ENCODE results near the gene PROCR. TPM values are rescaled to one million over a fixed set of nuclear protein-coding genes. Genes with fewer than 3 reads are reported as not detected.
"Not testable (repeated sequence)": the region's sequence is repeated elsewhere in the genome, so short reads cannot be mapped to it uniquely, and the experiment has no call there.

PROCR gene
- total RNA-seq, 8 experiments from 2014 or later, result 0.11 to 60.3 (median 3.6) TPM; not detected in 1

DNA sequence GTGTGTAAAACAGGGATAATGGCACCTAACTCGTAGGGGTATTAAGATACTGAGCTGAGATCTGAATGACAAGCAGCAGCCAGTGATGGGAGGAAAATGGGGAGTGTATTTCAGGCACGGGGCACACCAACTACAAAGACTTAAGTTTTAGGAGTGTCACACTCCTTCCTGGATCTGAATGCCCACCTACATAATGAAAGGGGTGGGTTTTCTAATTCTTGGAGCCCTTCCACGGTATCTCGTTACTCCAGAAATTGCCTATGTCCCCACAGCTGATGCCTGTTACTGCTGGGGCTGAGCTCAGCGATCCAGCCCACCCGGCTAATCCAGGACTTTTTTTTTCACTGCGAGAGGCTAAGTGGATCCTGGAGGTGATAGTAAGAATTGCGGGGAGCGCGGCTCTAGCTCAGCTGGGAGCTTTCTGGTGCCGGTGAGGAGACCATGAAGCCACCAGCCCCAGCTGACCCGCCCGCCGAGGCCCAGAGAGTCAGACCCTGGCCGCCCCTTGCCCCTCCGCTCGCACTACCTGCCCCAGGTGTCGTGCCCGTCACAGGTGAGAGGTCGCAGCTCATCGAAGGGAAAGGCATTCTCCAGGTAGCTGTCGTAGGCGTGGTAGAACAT is 25.5 kb upstream of the PROCR start:
- no peak overlapping the region for H3K27ac ChIP-seq
- H3K4me3 ChIP-seq, result peak overlapping the region; percentile 54 to 66 (median 62)
- ATAC-seq (replicated peaks in 6 of 8), result peak in 7 of 8 experiments; percentile 6 to 41 (median 18)
- 0 to 33% (median 4%) methylated on average over 1 to 13 of the region's 23 CpGs; no CpG with 5 or more reads in 2 of the 10 experiments for WGBS, 10 experiments
- in situ Hi-C loops (cut with MboI; ENCODE audit: low pct_unique_long_range_greater_than_20kb in 2 of 9, low sequenced_read_pairs in 9 of 9, unreplicated experiment in 9 of 9), result no loop called here
- peaks cover 6 to 8% of the 10 kb centered on the region in 2 donors for H3K4me1 ChIP-seq (replicated peaks in 1 of 2)

DNA sequence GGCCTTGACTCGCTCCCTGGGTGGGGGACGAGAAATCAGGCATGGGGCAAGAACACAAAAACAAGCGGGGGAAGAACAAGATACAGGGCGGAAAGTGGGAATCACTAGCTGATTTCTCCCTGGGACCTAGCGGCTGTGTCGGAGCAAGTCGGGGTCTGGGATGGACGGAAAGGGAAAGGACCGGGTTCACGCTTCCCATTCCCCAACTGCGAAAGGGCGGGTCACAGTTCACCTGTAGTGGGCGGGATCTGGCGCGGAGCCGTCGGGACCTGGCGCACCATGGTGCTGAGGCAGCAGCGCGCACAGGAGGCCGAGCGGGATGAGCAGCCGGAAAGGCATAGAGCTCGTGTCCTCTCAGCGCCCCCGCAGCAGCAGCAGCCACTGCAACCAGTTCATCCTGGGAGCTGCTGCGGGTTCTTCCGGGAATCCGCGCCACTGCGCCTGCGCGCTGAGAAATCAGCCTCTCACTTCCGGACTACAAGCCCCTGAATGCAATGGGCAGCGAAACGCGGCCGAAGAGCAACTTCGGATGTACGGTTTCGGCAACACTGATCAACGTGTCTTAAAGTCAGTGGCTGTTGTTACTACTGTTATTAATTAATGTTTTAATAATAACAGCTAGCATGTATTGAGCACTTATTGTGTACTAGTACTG is 24.8 kb upstream of the PROCR start, which contains the start of gene EDEM2:
TSS of gene EDEM2 (minus strand) at position 417 of the 655 bp plus-strand sequence. CDS start at position 339, 78 bp downstream.
- in situ Hi-C loops (cut with MboI; ENCODE audit: low pct_unique_long_range_greater_than_20kb in 2 of 9, low sequenced_read_pairs in 9 of 9, unreplicated experiment in 9 of 9), result no loop called here
- 0 to 2% (median 0%) methylated on average over 3 to 36 of the region's 42 CpGs; no CpG with 5 or more reads in 2 of the 10 experiments for WGBS, 10 experiments
- H3K4me1 ChIP-seq (replicated peaks in 1 of 2), result peaks cover 6 to 8% of the 10 kb centered on the region in 2 donors
- peak; percentile 90 to 98 (median 95) for ATAC-seq (replicated peaks in 6 of 8)
- peak within 1 kb of the TSS; percentile 54 to 66 (median 62) for H3K4me3 ChIP-seq
- H3K27ac ChIP-seq, result no peak within 1 kb of the TSS

DNA sequence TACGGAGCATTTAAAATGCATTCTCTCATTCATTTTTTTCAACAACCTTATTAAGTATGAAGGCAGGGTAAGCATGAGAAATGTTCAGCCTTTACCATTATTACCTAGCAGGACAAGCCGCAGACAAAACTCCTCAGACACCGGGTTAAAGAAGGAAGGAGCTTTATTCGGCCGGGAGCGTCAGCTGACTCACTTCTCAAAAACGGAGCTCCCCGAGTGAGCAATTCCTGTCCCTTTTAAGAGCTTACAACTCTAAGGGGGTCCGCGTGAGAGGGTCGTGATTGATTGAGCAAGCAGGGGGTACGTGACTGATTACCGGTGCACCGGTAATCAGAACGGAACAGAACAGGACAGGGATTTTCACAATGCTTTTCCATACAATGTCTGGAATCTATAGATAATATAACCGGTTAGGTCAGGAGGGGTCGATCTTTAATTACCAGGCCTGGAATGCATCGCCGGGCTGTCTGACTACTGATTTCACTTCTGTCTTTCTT is 24.2 kb upstream of the PROCR start:
- H3K27ac ChIP-seq; in situ Hi-C loops (cut with MboI; ENCODE audit: low pct_unique_long_range_greater_than_20kb in 2 of 9, low sequenced_read_pairs in 9 of 9, unreplicated experiment in 9 of 9); H3K4me1 ChIP-seq (replicated peaks in 1 of 2): not testable (repeated sequence)
- WGBS, 10 experiments, result 0 to 8% (median 1%) methylated on average over 1 to 18 of the region's 19 CpGs
- peak; percentile 23 to 44 (median 35) for ATAC-seq (replicated peaks in 6 of 8)
- H3K4me3 ChIP-seq, result peak overlapping the region; percentile 54 to 66 (median 62)

DNA sequence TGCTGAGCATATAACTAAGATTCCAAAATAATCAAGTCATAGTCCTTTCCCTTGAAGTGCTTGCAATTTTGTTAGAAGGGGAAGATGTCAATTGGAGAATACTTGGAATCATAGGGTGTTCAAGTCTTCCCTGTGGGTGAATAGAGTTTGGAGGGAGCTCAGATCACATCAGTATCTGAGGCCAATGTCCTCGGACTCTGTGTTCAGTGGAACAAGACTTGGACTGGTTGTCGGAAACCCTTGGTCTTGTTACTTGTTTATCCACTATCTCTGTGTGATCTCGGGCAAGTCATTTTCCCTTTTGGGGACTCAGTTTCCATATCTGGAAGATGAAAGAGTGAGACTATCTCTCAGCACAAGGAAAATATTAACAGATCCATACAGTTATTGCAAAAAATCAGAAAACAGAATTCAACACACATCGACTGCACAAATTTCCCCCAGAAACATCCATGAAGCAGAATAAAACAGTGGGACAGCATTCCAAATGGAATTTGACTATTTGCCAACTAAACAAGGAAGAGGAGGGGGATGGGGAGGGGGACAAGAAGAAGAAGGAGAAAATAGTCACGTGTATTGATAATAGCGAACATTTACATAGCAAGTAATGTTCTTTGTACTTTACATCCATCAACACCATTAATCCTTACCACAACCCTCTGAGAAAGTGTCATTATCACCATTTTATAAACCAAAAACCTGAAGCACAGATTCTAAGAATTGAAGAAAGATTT is 20.9 kb upstream of the PROCR start:
- 32 to 90% (median 71%) methylated on average over 1 to 6 of the region's 6 CpGs; no CpG with 5 or more reads in 1 of the 10 experiments for WGBS, 10 experiments
- ATAC-seq (replicated peaks in 6 of 8), result no peak
- in situ Hi-C loops (cut with MboI; ENCODE audit: low pct_unique_long_range_greater_than_20kb in 2 of 9, low sequenced_read_pairs in 9 of 9, unreplicated experiment in 9 of 9), result no loop called here
- Histone ChIP-seq H3K4me1 (replicated peaks in 1 of 2) (peaks cover 6 to 8% of the 10 kb centered on the region in 2 donors), H3K27ac (no peak overlapping the region), H3K4me3 (no peak overlapping the region)

DNA sequence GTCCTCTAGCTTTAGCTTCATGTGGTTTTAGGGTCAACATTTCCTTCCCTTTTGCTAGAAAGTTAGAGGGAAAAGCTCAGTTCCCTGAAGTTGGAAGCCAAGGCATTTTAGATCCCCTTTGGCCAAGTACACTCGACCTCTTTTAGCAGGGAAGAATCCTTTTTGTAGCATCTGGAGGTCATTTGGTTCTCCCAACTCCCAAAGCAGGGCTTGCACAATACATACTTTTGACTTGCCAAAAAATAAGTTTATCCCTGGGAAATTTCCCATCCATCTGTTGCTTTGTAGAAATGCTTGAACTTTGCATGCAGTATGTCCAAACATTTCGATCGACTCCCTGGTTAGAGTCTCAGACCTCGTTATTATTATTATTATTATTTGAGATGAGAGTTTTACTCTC is 20.1 kb upstream of the PROCR start:
- in situ Hi-C loops (cut with MboI; ENCODE audit: low pct_unique_long_range_greater_than_20kb in 2 of 9, low sequenced_read_pairs in 9 of 9, unreplicated experiment in 9 of 9), result no loop called here
- H3K4me3 ChIP-seq, result no peak overlapping the region
- no peak overlapping the region for H3K27ac ChIP-seq
- peaks cover 3 to 4% of the 10 kb centered on the region in 2 donors for H3K4me1 ChIP-seq (replicated peaks in 1 of 2)
- no peak for ATAC-seq (replicated peaks in 6 of 8)
- 17 to 100% (median 71%) methylated on average over 1 to 4 of the region's 4 CpGs; no CpG with 5 or more reads in 4 of the 10 experiments for WGBS, 10 experiments

DNA sequence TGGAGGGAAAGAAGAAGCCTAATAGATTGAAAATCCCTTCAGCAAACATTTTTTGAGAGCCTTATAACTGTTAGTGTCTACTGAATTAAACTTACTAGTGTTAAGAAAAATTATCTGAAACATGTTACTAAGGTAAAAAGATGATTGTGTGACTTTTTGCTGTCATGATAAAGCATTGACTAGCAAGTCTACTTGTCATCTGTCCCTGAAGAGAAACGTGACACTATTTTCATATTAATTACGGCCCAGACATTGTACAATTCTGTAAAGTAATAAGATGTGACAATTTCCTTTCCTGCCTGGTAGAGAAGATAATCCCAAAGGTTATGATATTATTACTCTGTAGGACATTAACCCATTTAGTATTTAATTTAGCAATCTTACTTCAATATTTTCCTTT is 15.9 kb upstream of the PROCR start:
- no peak for ATAC-seq (replicated peaks in 6 of 8)
- 50 to 88% (median 75%) methylated on average over 1 to 2 of the region's 2 CpGs for whole genome bisulfite sequencing, 10 experiments
- in situ Hi-C loops (cut with MboI; ENCODE audit: low pct_unique_long_range_greater_than_20kb in 2 of 9, low sequenced_read_pairs in 9 of 9, unreplicated experiment in 9 of 9), result no loop called here
- no peak overlapping the region for H3K4me3 ChIP-seq
- H3K27ac ChIP-seq, result no peak overlapping the region
- H3K4me1 ChIP-seq (replicated peaks in 1 of 2), result no peaks in the 10 kb centered on the region

DNA sequence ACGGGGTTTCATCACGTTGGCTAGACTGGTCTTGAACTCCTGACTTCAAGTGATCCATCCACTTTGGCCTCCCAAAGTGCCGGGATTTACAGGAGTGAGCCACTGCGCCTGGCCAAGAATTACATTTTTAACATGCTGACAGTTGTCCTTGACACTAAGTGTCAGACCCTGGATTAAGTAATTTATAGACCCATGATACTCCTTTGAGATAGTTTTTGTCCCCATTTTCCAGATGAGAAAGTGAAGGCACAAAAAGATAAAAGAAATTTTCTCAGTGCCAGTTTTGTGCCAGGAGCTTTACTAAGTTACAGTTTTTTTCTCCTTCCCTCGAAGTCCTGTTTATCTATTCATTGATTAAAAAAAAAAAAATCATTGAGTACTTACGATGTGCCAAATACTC is 14.9 kb upstream of the PROCR start:
- Histone ChIP-seq H3K4me3 (no peak overlapping the region), H3K27ac (no peak overlapping the region), H3K4me1 (replicated peaks in 1 of 2) (no peaks in the 10 kb centered on the region)
- no peak for ATAC-seq (replicated peaks in 6 of 8)
- in situ Hi-C loops (cut with MboI; ENCODE audit: low pct_unique_long_range_greater_than_20kb in 2 of 9, low sequenced_read_pairs in 9 of 9, unreplicated experiment in 9 of 9), result no loop called here
- 27 to 100% (median 86%) methylated on average over 1 to 6 of the region's 6 CpGs for whole genome bisulfite sequencing, 10 experiments

DNA sequence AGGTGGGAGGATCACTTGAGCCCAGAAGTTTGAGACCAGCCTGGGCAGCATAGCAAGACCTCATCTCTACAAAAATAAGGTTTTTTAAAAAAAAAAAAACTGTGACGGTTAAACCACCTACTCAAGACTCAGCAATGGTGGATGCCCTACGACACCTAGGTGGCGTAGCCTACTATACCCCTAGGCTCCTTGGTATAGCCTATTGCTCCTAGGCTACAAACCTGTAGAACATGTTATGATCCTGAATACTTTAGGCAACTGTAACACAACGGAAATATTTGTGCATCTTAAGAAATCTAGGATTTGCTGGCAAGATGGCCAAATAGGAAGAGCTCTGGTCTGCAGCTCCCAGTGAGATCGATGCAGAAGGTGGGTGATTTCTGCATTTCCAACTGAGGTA is 11.5 kb upstream of the PROCR start:
- 33 to 100% (median 87%) methylated on average over 1 to 4 of the region's 5 CpGs; no CpG with 5 or more reads in 2 of the 10 experiments for WGBS, 10 experiments
- H3K27ac ChIP-seq; in situ Hi-C loops (cut with MboI; ENCODE audit: low pct_unique_long_range_greater_than_20kb in 2 of 9, low sequenced_read_pairs in 9 of 9, unreplicated experiment in 9 of 9); ATAC-seq (replicated peaks in 6 of 8); H3K4me1 ChIP-seq (replicated peaks in 1 of 2); H3K4me3 ChIP-seq: not testable (repeated sequence)

DNA sequence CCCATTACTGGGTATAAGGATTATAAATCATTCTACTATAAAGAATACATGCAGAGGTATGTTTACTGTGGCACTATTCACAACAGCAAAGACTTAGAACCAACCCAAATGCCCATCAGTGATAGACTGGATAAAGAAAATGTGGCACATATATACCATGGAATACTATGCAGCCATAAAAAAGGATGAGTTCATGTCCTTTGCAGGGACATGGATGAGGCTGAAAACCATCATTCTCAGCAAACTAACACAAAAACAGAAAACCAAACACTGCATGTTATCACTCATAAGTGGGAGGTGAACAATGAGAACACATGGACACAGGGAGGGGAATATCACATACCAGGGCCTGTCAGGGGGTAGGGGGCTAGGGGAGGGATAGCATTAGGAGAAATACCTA is 7.3 kb upstream of the PROCR start:
- H3K27ac ChIP-seq; ATAC-seq (replicated peaks in 6 of 8); H3K4me3 ChIP-seq; in situ Hi-C loops (cut with MboI; ENCODE audit: low pct_unique_long_range_greater_than_20kb in 2 of 9, low sequenced_read_pairs in 9 of 9, unreplicated experiment in 9 of 9); H3K4me1 ChIP-seq (replicated peaks in 1 of 2): not testable (repeated sequence)

DNA sequence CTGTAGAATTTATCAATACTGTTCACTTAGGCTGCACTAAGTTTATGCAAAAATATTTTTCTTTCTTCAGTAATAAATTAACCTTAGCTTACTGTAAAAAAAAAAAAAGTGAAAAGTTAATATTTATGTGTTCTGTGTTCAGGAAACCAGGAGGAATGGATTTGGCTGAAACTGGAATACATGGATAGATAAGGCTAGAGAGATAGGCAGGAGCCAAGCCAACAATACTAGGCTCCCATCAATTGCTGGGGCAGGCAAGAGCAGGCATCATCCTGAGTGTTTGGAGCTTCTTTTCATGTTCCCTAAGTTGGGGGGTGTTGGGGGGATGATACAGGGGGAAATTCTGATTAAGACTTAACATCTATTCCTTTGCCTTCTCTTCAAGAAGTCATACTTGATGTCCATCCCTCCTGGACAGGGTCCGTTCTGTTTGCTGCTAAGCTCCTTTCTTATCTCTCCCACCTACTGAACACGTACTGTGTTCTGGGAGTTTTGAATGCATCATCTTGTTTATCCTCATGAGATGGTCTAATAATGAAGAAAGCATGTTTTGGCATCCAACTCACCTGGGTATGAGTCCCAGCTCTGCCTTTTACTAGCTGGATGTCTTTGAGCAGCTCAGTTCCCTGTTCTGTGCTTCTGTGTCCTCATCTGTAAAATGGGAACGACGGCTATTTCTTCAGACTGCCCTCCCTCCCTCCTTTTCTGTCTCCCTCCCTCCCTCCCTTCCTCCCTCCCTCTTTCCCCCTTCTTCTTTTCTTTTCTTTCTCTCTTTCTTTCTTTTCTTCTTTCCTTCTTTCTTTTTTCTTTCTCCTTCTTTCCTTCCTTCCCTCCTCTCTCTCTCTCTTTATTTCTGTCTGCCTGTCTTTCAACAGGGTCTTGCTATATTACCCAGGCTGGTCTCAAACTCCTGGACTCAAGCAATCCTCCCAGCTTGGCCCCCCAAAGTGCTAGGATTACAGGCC is 6.4 kb upstream of the PROCR start:
- Histone ChIP-seq H3K4me1 (replicated peaks in 1 of 2) (no peaks in the 10 kb centered on the region), H3K27ac (no peak overlapping the region), H3K4me3 (no peak overlapping the region)
- WGBS, 10 experiments, result 80 to 100% (median 80%) methylated on average over 1 to 2 of the region's 4 CpGs; no CpG with 5 or more reads in 5 of the 10 experiments
- in situ Hi-C loops (cut with MboI; ENCODE audit: low pct_unique_long_range_greater_than_20kb in 2 of 9, low sequenced_read_pairs in 9 of 9, unreplicated experiment in 9 of 9), result no loop called here
- ATAC-seq (replicated peaks in 6 of 8), result no peak

DNA sequence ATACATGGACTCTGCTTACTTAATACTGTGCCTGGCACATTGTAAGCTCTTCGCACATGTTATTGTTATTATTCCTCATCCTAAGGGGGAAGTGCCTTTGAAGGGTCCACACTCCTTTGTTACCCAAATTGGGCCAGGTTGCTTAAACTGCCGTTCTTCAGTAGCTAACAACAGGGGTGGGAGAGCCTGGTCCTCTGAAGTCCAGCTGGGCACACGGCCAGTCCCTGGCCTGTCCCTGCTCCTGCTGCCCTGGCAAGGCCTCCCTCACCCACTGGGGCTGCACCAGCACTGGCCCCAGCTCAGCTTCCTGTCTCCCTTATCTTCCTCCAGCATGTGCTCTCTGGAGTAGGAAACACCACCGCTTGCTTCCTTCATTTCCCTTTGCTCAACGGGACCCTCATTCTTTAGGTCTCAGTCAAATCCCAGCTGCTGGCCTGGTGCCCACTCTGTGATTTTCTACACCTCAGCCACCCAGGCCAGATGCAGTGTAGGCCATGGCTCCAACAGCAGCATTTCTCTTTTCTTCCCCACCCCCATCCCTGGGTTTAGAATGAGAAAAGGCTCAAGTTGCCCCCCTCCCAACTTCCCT is 5.5 kb upstream of the PROCR start:
- H3K27ac ChIP-seq, result no peak overlapping the region
- in situ Hi-C loops (cut with MboI; ENCODE audit: low pct_unique_long_range_greater_than_20kb in 2 of 9, low sequenced_read_pairs in 9 of 9, unreplicated experiment in 9 of 9), result no loop called here
- ATAC-seq (replicated peaks in 6 of 8), result peak in 1 of 8 experiments; percentile 58
- 21 to 100% (median 90%) methylated on average over 1 to 3 of the region's 5 CpGs; no CpG with 5 or more reads in 2 of the 10 experiments for WGBS, 10 experiments
- H3K4me1 ChIP-seq (replicated peaks in 1 of 2), result no peaks in the 10 kb centered on the region
- H3K4me3 ChIP-seq, result no peak overlapping the region

DNA sequence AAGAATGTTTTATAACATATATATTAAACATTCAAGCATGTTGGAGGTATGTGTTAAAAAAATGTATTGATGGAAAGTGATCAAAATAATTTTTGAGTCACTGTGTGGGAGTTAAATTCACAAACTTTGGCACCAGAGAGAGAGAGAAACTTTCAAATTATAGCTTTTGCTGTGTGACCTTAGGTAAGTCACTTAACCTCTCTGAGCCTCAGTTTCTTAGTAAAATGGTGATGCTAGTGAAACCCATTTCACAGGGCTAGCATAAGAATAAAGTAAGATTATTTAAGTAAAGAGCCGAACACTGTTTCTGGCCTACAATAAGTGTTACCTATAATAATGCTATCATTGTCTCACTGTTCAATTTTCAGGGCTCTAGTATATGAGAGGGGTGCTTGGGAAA is 4.1 kb upstream of the PROCR start:
- in situ Hi-C loops (cut with MboI; ENCODE audit: low pct_unique_long_range_greater_than_20kb in 2 of 9, low sequenced_read_pairs in 9 of 9, unreplicated experiment in 9 of 9), result no loop called here
- no peak for ATAC-seq (replicated peaks in 6 of 8)
- Histone ChIP-seq H3K27ac (no peak overlapping the region), H3K4me1 (replicated peaks in 1 of 2) (no peaks in the 10 kb centered on the region), H3K4me3 (no peak overlapping the region)
- WGBS, 10 experiments, result 80 to 100% (median 100%) methylated on average over 1 of the region's 1 CpG; no CpG with 5 or more reads in 1 of the 10 experiments
